ENCODE results near the gene MCF2L.

Gene MCF2L

DNA sequence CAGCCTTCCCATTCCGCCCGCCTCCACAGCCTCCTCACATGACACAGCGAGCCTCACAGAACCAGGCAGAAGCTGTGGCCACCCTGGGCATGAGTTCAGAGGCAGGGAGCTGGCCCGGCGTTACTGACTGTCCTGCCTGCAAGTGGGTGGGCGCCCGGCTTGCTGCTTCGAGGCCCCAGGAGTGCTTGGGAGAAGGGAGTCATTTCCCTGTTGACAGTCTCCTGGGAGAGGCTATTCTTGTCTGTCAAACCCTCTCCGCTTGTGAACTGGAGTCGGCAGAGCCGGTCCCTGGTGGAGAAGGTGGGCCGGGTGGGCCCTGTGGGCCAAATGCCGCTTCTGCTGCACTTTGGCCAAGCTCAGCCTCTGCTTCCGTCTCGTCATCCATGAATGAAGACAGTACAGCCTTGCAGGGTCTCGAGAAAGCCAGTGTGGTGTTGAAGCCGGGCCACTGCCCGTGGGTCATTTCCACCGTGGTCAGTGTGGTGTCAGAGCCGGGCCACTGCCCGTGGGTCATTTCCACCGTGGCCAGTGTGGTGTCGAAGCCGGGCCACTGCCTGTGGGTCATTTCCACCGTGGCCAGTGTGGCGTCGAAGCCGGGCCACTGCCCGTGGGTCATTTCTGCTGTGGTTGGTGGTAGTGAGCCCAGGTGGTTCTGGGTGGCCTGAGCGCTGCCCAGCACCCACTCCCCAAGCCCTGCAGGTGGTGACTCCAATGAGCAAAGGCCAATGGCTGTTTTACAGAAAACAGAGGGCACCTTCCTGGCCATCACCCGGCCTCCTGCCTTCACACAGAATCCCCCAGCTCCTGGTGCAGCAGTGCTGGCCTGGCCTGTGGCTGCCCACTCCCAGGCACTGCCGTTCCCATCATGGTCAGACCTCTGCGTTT, 123.1 kb downstream of the MCF2L start:
- no peak overlapping the region for H3K9ac ChIP-seq (ENCODE audit: low read depth, low read length)
- H3K9me3 ChIP-seq (ENCODE audit: insufficient read depth, low read depth, low read length): no peaks in the 10 kb centered on the region
- no peak overlapping the region for H3K4me3 ChIP-seq (ENCODE audit: low read length)
- 92% methylated on average over 33 of the region's 33 CpGs for WGBS
- peaks cover 17% of the 10 kb centered on the region; the same call in 1 of the 2 replicates for H3K36me3 ChIP-seq (ENCODE audit: insufficient read depth, low read length)
- peaks cover 2% of the 10 kb centered on the region; the same call in 1 of the 2 replicates for H3K4me1 ChIP-seq (ENCODE audit: insufficient read depth, low read length)
- H3K27me3 ChIP-seq (ENCODE audit: insufficient read depth, low read length): no peaks in the 10 kb centered on the region
- H3K27ac ChIP-seq (ENCODE audit: low read depth, low read length): no peak overlapping the region

GRCh38 chr13:113092776-113093579, 124.0 kb downstream of the MCF2L start:
- no peaks in the 10 kb centered on the region for H3K9me3 ChIP-seq (ENCODE audit: insufficient read depth, low read depth, low read length)
- WGBS: 95% methylated on average over 25 of the region's 25 CpGs
- 0 out of 2 replicates have a peak, but pooled peaks cover 9% of the 10 kb centered on the region for H3K36me3 ChIP-seq (ENCODE audit: insufficient read depth, low read length)
- H3K4me3 ChIP-seq (ENCODE audit: low read length): no peak overlapping the region
- peaks cover 2% of the 10 kb centered on the region; the same call in 1 of the 2 replicates for H3K4me1 ChIP-seq (ENCODE audit: insufficient read depth, low read length)
- H3K9ac ChIP-seq (ENCODE audit: low read depth, low read length): no peak overlapping the region
- H3K27me3 ChIP-seq (ENCODE audit: insufficient read depth, low read length): no peaks in the 10 kb centered on the region
- H3K27ac ChIP-seq (ENCODE audit: low read depth, low read length): no peak overlapping the region

DNA sequence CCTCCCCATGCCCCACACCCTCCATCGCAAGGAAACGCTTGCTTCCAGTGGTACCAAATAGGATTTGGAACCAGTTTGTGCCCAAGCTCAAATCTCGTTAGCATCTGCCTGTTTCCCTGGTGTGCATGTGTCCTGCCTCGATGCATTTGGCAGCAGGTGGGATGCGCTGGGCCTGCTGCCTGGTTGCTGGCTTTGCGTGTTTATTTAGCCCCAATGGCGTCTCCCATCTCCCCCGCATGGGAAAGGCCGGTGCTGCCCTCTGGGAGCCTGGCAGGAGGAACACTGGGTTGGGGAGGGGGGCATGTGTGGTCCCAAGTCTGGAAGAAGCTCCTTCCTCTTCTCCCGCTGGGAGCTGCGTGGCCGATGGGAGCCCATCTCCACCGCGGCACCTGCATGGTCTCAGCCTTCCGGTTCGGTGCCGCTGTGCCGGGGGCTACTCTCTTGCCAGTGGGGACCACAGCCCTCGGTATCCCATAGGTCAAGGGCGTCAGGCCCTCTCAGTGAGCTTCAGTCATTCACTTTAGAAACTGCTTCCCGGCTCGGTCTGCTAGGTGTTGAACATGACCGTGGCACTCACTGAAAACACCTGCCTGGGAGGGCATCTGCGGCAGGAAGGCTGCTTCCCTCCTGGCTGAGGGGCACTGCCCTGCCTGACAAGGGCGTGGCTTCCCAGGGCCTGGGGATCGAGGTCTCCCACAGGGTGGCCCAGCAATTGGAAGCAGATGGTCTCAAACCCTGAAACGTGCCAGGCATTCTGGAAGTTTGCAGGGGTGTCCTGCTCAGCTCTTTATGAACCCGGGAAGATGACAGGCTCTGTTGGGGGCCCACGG, 124.8 kb downstream of the MCF2L start:
- H3K4me3 ChIP-seq (ENCODE audit: low read length): no peak overlapping the region
- no peaks in the 10 kb centered on the region for H3K9me3 ChIP-seq (ENCODE audit: insufficient read depth, low read depth, low read length)
- no peaks in the 10 kb centered on the region for H3K27me3 ChIP-seq (ENCODE audit: insufficient read depth, low read length)
- H3K4me1 ChIP-seq (ENCODE audit: insufficient read depth, low read length): peaks cover 2% of the 10 kb centered on the region; the same call in 1 of the 2 replicates
- 0 out of 2 replicates have a peak, but pooled peaks cover 3% of the 10 kb centered on the region for H3K36me3 ChIP-seq (ENCODE audit: insufficient read depth, low read length)
- no peak overlapping the region for H3K27ac ChIP-seq (ENCODE audit: low read depth, low read length)
- no peak overlapping the region for H3K9ac ChIP-seq (ENCODE audit: low read depth, low read length)
- 90% methylated on average over 29 of the region's 29 CpGs for WGBS

GRCh38 chr13:113094410-113094800, 125.4 kb downstream of the MCF2L start:
- H3K27me3 ChIP-seq (ENCODE audit: insufficient read depth, low read length): no peaks in the 10 kb centered on the region
- no peaks in the 10 kb centered on the region for H3K9me3 ChIP-seq (ENCODE audit: insufficient read depth, low read depth, low read length)
- no peak overlapping the region for H3K27ac ChIP-seq (ENCODE audit: low read depth, low read length)
- H3K4me3 ChIP-seq (ENCODE audit: low read length): no peak overlapping the region
- 0 out of 2 replicates have a peak, but pooled peaks cover 3% of the 10 kb centered on the region for H3K36me3 ChIP-seq (ENCODE audit: insufficient read depth, low read length)
- 91% methylated on average over 14 of the region's 14 CpGs for WGBS
- no peak overlapping the region; the same call in 1 of the 2 replicates for H3K9ac ChIP-seq (ENCODE audit: low read depth, low read length)
- peaks cover 2% of the 10 kb centered on the region; the same call in 1 of the 2 replicates for H3K4me1 ChIP-seq (ENCODE audit: insufficient read depth, low read length)

DNA sequence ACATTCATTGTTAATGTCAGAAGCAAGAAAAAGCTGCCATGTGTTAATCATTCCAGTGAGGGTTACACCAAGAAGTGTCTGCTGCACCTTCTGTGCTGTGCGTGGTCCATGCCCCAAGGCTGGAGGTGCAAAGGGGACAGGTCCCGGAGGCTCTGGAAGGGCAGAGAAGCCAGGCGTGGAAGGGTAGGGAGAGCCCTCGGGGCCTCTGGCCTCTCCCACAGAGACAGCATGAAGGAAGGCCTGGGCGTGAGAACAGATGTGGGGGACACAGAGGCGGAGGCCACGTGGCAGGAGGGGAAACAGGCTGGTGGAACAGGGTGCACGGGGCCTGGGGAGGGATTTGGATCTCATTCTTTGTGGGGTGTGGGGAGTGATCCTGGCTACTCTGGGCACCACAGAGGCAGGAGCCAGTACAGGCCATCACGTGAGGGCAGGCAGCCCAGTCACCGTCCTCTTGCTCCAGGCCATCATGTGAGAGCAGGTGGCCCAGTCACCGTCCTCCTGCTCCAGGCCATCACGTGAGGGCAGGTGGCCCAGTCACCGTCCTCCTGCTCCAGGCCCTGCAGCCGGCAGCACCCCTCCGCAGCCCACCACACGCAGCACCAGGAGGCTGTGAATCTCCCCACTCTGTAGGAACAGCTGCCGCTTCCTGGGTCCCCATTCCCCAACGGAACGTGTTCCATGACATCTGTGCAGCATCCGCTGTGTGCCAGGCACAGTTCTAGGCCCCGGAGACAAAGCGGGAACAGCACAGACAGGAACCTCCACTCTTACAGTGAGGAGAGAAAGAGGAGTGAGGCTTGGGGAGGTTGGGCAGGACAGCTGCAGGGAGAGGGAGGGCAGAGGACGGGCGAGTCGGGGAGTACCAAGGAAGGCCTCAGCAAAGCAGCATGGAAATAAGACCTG, 126.4 kb downstream of the MCF2L start:
- H3K9ac ChIP-seq (ENCODE audit: low read depth, low read length): no peak overlapping the region
- no peaks in the 10 kb centered on the region for H3K27me3 ChIP-seq (ENCODE audit: insufficient read depth, low read length)
- no peak overlapping the region for H3K27ac ChIP-seq (ENCODE audit: low read depth, low read length)
- H3K9me3 ChIP-seq (ENCODE audit: insufficient read depth, low read depth, low read length): no peaks in the 10 kb centered on the region
- no peak overlapping the region for H3K4me3 ChIP-seq (ENCODE audit: low read length)
- no peaks in the 10 kb centered on the region; the same call in 1 of the 2 replicates for H3K4me1 ChIP-seq (ENCODE audit: insufficient read depth, low read length)
- WGBS: 91% methylated on average over 25 of the region's 25 CpGs
- no peaks in the 10 kb centered on the region for H3K36me3 ChIP-seq (ENCODE audit: insufficient read depth, low read length)

GRCh38 chr13:113096052-113096744, 127.2 kb downstream of the MCF2L start:
- Histone ChIP-seq H3K9ac (ENCODE audit: low read depth, low read length) (no peak overlapping the region), H3K4me3 (ENCODE audit: low read length) (no peak overlapping the region), H3K27me3 (ENCODE audit: insufficient read depth, low read length) (no peaks in the 10 kb centered on the region), H3K27ac (ENCODE audit: low read depth, low read length) (no peak overlapping the region), H3K36me3 (ENCODE audit: insufficient read depth, low read length) (no peaks in the 10 kb centered on the region), H3K4me1 (ENCODE audit: insufficient read depth, low read length) (no peaks in the 10 kb centered on the region), H3K9me3 (ENCODE audit: insufficient read depth, low read depth, low read length) (no peaks in the 10 kb centered on the region)
- 95% methylated on average over 61 of the region's 61 CpGs for WGBS

- H3K36me3 ChIP-seq (ENCODE audit: insufficient read depth, low read length): no peaks in the 10 kb centered on the region
- whole genome bisulfite sequencing: 96% methylated on average over 52 of the region's 52 CpGs
- H3K4me3 ChIP-seq (ENCODE audit: low read length): no peak overlapping the region
- no peak overlapping the region for H3K9ac ChIP-seq (ENCODE audit: low read depth, low read length)
- no peaks in the 10 kb centered on the region for H3K27me3 ChIP-seq (ENCODE audit: insufficient read depth, low read length)
- no peak overlapping the region for H3K27ac ChIP-seq (ENCODE audit: low read depth, low read length)
- no peaks in the 10 kb centered on the region for H3K4me1 ChIP-seq (ENCODE audit: insufficient read depth, low read length)
- H3K9me3 ChIP-seq (ENCODE audit: insufficient read depth, low read depth, low read length): no peaks in the 10 kb centered on the region
These were observed 127.8 kb downstream of the MCF2L start for GRCh38 chr13:113096745-113097305.

GRCh38 chr13:113097651-113098050, 128.6 kb downstream of the MCF2L start:
- no peaks in the 10 kb centered on the region for H3K27me3 ChIP-seq (ENCODE audit: insufficient read depth, low read length)

DNA sequence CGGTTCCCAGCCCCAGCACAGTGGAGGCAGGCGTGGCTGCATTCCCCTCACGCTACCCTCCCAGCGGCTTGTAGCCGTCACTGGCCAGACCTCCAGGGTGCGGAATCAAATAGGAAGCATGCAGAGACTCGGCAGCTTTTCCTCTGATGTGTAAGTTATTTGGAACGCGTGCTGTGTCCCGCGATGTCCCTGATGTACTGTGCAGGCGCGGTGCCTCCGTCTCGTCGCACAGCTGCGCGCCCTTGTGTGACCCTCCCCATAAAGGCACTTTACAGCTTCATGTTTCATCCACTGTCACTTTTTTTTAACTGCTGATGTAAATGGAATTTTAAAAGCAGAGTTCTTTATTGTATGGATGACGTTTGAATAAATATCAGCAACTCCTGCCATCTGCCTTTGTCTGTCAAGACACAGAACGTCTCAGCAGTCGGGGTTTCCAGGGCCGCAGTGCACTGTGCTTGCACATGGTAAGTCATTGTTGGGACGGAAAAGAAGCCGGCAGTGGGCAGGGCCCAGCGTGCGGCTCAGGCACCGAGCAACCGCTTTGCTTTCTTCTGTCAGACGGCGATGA, 129.2 kb downstream of the MCF2L start:
- H3K27me3 ChIP-seq (ENCODE audit: insufficient read depth, low read length): no peaks in the 10 kb centered on the region
- no peaks in the 10 kb centered on the region for H3K4me1 ChIP-seq (ENCODE audit: insufficient read depth, low read length)
- no peak overlapping the region for H3K27ac ChIP-seq (ENCODE audit: low read depth, low read length)
- whole genome bisulfite sequencing: 94% methylated on average over 30 of the region's 30 CpGs
- no peaks in the 10 kb centered on the region for H3K36me3 ChIP-seq (ENCODE audit: insufficient read depth, low read length)
- H3K4me3 ChIP-seq (ENCODE audit: low read length): no peak overlapping the region
- H3K9me3 ChIP-seq (ENCODE audit: insufficient read depth, low read depth, low read length): no peaks in the 10 kb centered on the region
- no peak overlapping the region for H3K9ac ChIP-seq (ENCODE audit: low read depth, low read length)

More at GRCh38 chr13:113097651-113098050, 128.6 kb downstream of the MCF2L start:
- no peaks in the 10 kb centered on the region for H3K36me3 ChIP-seq (ENCODE audit: insufficient read depth, low read length)
- no peaks in the 10 kb centered on the region for H3K4me1 ChIP-seq (ENCODE audit: insufficient read depth, low read length)
- no peak overlapping the region for H3K4me3 ChIP-seq (ENCODE audit: low read length)
- no peaks in the 10 kb centered on the region for H3K9me3 ChIP-seq (ENCODE audit: insufficient read depth, low read depth, low read length)
- no peak overlapping the region for H3K27ac ChIP-seq (ENCODE audit: low read depth, low read length)
- H3K9ac ChIP-seq (ENCODE audit: low read depth, low read length): no peak overlapping the region
- 99% methylated on average over 7 of the region's 7 CpGs for WGBS
